Fibroblast of lung (primary cell): ENCODE data around the gene CDCP2. TPM values are rescaled to one million over a fixed set of nuclear protein-coding genes. Genes with fewer than 3 reads are reported as not detected.

Source experiments
- DNase-seq, 2 donors: peaks; one replicate each; pipeline versions ENCODE4 v3.0.0 to v3.0.0-alpha.2; 2010; ENCODE audit warnings: low read depth in 2 of 2
- H2AFZ ChIP-seq: 2 replicates; pipeline ENCODE4 v1.5.1; 2012; ENCODE audit warnings: low read length, control low read depth, inconsistent platforms
- H3K27ac ChIP-seq: 2 replicates; pipeline ENCODE4 v1.5.1; 2011; ENCODE audit warnings: low read length, control low read depth; ENCODE audit not compliant: insufficient read depth
- H3K27me3 ChIP-seq: 2 replicates; pipeline ENCODE4 v1.5.1; 2011; ENCODE audit warnings: mild to moderate bottlenecking, low read length; ENCODE audit not compliant: control insufficient read depth, insufficient read depth
- H3K36me3 ChIP-seq: 2 replicates; pipeline ENCODE4 v1.5.1; 2011; ENCODE audit warnings: low read length; ENCODE audit not compliant: control insufficient read depth, insufficient read depth
- H3K4me1 ChIP-seq: 2 replicates; pipeline ENCODE4 v1.5.1; 2011; ENCODE audit warnings: low read length; ENCODE audit not compliant: control insufficient read depth, insufficient read depth; ENCODE audit errors: extremely low read depth
- H3K4me2 ChIP-seq: 2 replicates; pipeline ENCODE4 v1.5.1; 2011; ENCODE audit warnings: low read length, control low read depth; ENCODE audit not compliant: insufficient read depth; ENCODE audit errors: extremely low read depth
- H3K4me3 ChIP-seq, 4 experiments: fragments of 200-600 bp in 1 of 4; sonication (generic) in 1 of 4; replicated peaks in 1 of 4; 2 replicates each; pipeline ENCODE4 v1.5.1; 2011 to 2016; ENCODE audit warnings: low read length in 4 of 4, low read depth in 3 of 4, mild to moderate bottlenecking in 3 of 4, control low read depth in 2 of 4, inconsistent platforms in 1 of 4, mixed read lengths in 1 of 4; ENCODE audit not compliant: insufficient read depth in 1 of 4; ENCODE audit errors: control extremely low read depth in 1 of 4
- H3K79me2 ChIP-seq: 2 replicates; pipeline ENCODE4 v1.5.1; 2012; ENCODE audit warnings: mild to moderate bottlenecking, low read length, inconsistent platforms; ENCODE audit not compliant: control insufficient read depth, insufficient read depth
- H3K9ac ChIP-seq: 2 replicates; pipeline ENCODE4 v1.5.1; 2011; ENCODE audit warnings: mild to moderate bottlenecking, low read length, control low read depth; ENCODE audit not compliant: insufficient read depth
- H3K9me3 ChIP-seq: 2 replicates; pipeline ENCODE4 v1.5.1; 2012; ENCODE audit warnings: low read depth, low read length; ENCODE audit not compliant: control insufficient read depth, insufficient read depth
- H4K20me1 ChIP-seq: 2 replicates; pipeline ENCODE4 v1.5.1; 2011; ENCODE audit warnings: low read length; ENCODE audit not compliant: control insufficient read depth, insufficient read depth; ENCODE audit errors: extremely low read depth
- CTCF ChIP-seq, 2 donors: IDR thresholded peaks in 1 of 2; conservative IDR thresholded peaks in 1 of 2; 1 replicate in 1 of 2; 2 replicates in 1 of 2; pipeline ENCODE4 v1.5.1; 2011 to 2012; ENCODE audit warnings: low read length in 2 of 2, control low read depth in 1 of 2, inconsistent platforms in 1 of 2, low read depth in 1 of 2, mild to moderate bottlenecking in 1 of 2
- EZH2 ChIP-seq: IDR thresholded peaks from 2 replicates; pipeline ENCODE4 v1.5.1; 2012; ENCODE audit warnings: low read length, control low read depth, mild to moderate bottlenecking; ENCODE audit errors: missing control alignments
- polyA plus RNA-seq, 2 donors: library from polyadenylated mRNA; depleted of rRNA in 1 of 2; stranded (reverse) in 1 of 2; unstranded in 1 of 2; fragments of >200 nt; gene quantifications; 2 replicates each; pipeline ENCODE4 v1.2.1, GENCODE V29; 2011 to 2012; ENCODE audit warnings: missing spikeins in 1 of 2
- total RNA-seq: library from RNA; depleted of rRNA; stranded (reverse); fragments of >200 nt; gene quantifications from 2 replicates; pipeline ENCODE4 v1.2.1, GENCODE V29; 2014

The CDCP2 gene
- total and polyA plus RNA-seq, 2 donors (not counting 1 experiment from before 2014, with no cell fraction given): not detected

GRCh38 chr1:54165146-54165545 lies 12.3 kb upstream of the CDCP2 start:
- no peaks in the 10 kb centered on the region for H4K20me1 ChIP-seq
- no peak overlapping the region for H2AFZ ChIP-seq
- DNase-seq: no peak
- H3K9me3 ChIP-seq: no peaks in the 10 kb centered on the region
- TF ChIP-seq EZH2: no peak
- no peak for TF ChIP-seq CTCF (conservative IDR thresholded peaks at IDR 0.05 in 1 of 2, IDR thresholded peaks at IDR 0.05 in 1 of 2; ENCODE audit: low read depth in 1 of 2, low read length in 2 of 2)
- no peaks in the 10 kb centered on the region for H3K79me2 ChIP-seq
- no peak overlapping the region for H3K4me3 ChIP-seq
- H3K27me3 ChIP-seq: no peaks in the 10 kb centered on the region
- no peaks in the 10 kb centered on the region for H3K36me3 ChIP-seq
- no peak overlapping the region for H3K9ac ChIP-seq
- no peak overlapping the region for H3K27ac ChIP-seq
- H3K4me2 ChIP-seq: no peak overlapping the region
- H3K4me1 ChIP-seq: peaks cover 2% of the 10 kb centered on the region

- H3K9ac ChIP-seq: no peak overlapping the region
- H2AFZ ChIP-seq: no peak overlapping the region
- H3K27ac ChIP-seq: no peak overlapping the region
- H3K9me3 ChIP-seq: no peaks in the 10 kb centered on the region
- H3K4me1 ChIP-seq: peaks cover 2% of the 10 kb centered on the region
- H3K36me3 ChIP-seq: no peaks in the 10 kb centered on the region
- H4K20me1 ChIP-seq: no peaks in the 10 kb centered on the region
- H3K4me3 ChIP-seq: no peak overlapping the region
- H3K27me3 ChIP-seq: no peaks in the 10 kb centered on the region
- TF ChIP-seq CTCF (conservative IDR thresholded peaks at IDR 0.05 in 1 of 2, IDR thresholded peaks at IDR 0.05 in 1 of 2; ENCODE audit: low read depth in 1 of 2, low read length in 2 of 2) (no peak), EZH2 (no peak)
- no peak for DNase-seq
- H3K79me2 ChIP-seq: no peaks in the 10 kb centered on the region
- H3K4me2 ChIP-seq: no peak overlapping the region
Measured at GRCh38 chr1:54163573-54163972, 10.8 kb upstream of the CDCP2 start.

GRCh38 chr1:54163051-54163450 lies 10.3 kb upstream of the CDCP2 start:
- Histone ChIP-seq H3K79me2 (no peaks in the 10 kb centered on the region), H3K36me3 (no peaks in the 10 kb centered on the region), H2AFZ (no peak overlapping the region), H3K4me1 (peaks cover 2% of the 10 kb centered on the region), H3K4me3 (no peak overlapping the region), H3K4me2 (no peak overlapping the region), H4K20me1 (no peaks in the 10 kb centered on the region), H3K27ac (no peak overlapping the region), H3K9ac (no peak overlapping the region), H3K9me3 (no peaks in the 10 kb centered on the region), H3K27me3 (no peaks in the 10 kb centered on the region)
- TF ChIP-seq CTCF (conservative IDR thresholded peaks at IDR 0.05 in 1 of 2, IDR thresholded peaks at IDR 0.05 in 1 of 2; ENCODE audit: low read depth in 1 of 2, low read length in 2 of 2) (no peak), EZH2 (no peak)
- no peak for DNase-seq
